ENCODE data around the gene SEL1L. TPM values are rescaled to one million over a fixed set of nuclear protein-coding genes. Genes with fewer than 3 reads are reported as not detected.

The SEL1L gene
- total RNA-seq, 1 experiment from 2014 or later = 116 TPM

DNA sequence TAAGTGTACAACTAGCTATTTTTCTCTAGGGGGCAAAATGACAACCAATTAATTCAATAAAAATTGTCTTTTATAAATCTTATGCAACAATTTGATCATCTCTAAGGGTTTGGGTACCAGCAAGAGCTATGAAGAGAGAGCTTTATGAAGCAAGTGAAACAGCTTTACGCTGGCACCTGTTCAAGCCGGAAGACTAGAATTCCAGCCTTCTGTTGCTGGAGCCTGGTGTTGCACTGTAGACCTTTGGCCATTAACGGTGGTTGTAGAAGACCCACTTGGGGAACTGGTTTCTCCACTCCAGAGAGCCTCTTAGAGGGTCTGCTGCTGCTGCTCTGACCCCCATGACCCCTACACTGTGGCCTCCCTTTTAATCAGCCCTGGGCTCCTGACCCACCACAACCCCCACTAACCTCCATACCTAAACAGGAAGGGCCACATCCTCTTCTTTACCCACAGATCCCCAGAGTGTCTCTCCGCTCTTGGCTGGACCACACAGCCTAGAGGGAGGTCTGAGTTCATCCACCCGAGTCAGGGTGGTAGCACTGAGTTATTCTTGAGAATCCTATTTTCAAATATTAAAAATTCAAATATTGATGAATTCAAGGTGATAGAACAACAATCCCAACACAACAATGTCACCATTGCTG lies 79.0 kb downstream of the SEL1L start:
- H3K9me3 ChIP-seq (ENCODE audit: low read length) = no peaks in the 10 kb centered on the region
- no peaks in the 10 kb centered on the region for H3K36me3 ChIP-seq (ENCODE audit: insufficient read depth, low read length)
- H3K79me2 ChIP-seq (ENCODE audit: low read length) = no peaks in the 10 kb centered on the region
- H3K4me1 ChIP-seq (ENCODE audit: low read length) = no peaks in the 10 kb centered on the region
- no peak for DNase-seq
- H3K27ac ChIP-seq (ENCODE audit: low read length) = no peak overlapping the region
- H3K9ac ChIP-seq (ENCODE audit: low read length) = no peak overlapping the region
- H3K4me2 ChIP-seq (ENCODE audit: low read depth, low read length, poor library complexity, severe bottlenecking) = no peak overlapping the region
- H3K4me3 ChIP-seq (ENCODE audit: low read length) = no peak overlapping the region
- no peak overlapping the region for H2AFZ ChIP-seq (ENCODE audit: low read length)
- no peaks in the 10 kb centered on the region for H3K9me2 ChIP-seq (replicated peaks; ENCODE audit: insufficient read depth, low read length)
- H3K27me3 ChIP-seq (ENCODE audit: low read length) = no peaks in the 10 kb centered on the region
- H4K20me1 ChIP-seq (ENCODE audit: insufficient read depth, low read depth, low read length) = no peaks in the 10 kb centered on the region

DNA sequence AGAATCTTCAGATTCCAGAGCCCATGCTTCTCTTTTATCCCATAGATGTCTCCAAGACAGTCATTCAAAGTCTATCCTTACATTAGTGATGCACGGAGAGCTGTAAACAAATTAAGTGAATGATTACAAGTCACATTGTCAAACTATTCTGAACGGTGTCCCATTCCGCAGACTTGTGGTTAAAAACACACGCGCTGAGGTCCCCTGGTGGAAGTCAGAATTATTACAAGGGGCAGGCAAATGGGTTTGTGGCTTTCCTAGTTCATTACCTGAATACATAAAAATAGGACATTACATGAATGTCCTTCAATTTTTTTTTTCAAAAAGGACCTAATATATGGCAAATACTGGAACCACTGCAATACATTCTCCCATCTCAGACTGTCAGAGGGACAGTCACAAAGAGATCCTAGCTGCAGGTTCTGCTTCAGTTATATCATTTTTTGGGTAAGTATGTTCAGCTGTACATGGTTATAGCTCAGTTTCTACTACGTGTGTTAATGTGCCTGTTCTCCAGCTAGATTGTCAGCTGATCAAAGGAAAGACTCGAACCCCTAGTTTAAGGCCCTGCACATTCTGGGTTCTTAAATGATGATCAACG lies 80.4 kb downstream of the SEL1L start:
- no peak overlapping the region for H3K27ac ChIP-seq (ENCODE audit: low read length)
- H3K9me3 ChIP-seq (ENCODE audit: low read length) = no peaks in the 10 kb centered on the region
- peak overlapping the region; percentile 2 for H3K4me2 ChIP-seq (ENCODE audit: low read depth, low read length, poor library complexity, severe bottlenecking)
- H3K4me1 ChIP-seq (ENCODE audit: low read length) = no peaks in the 10 kb centered on the region
- H3K79me2 ChIP-seq (ENCODE audit: low read length) = no peaks in the 10 kb centered on the region
- no peak overlapping the region for H2AFZ ChIP-seq (ENCODE audit: low read length)
- H3K36me3 ChIP-seq (ENCODE audit: insufficient read depth, low read length) = no peaks in the 10 kb centered on the region
- H3K27me3 ChIP-seq (ENCODE audit: low read length) = 0 out of 2 replicates have a peak, but pooled peaks cover 3% of the 10 kb centered on the region
- no peaks in the 10 kb centered on the region for H4K20me1 ChIP-seq (ENCODE audit: insufficient read depth, low read depth, low read length)
- H3K4me3 ChIP-seq (ENCODE audit: low read length) = no peak overlapping the region
- H3K9me2 ChIP-seq (replicated peaks; ENCODE audit: insufficient read depth, low read length) = no peaks in the 10 kb centered on the region
- no peak overlapping the region for H3K9ac ChIP-seq (ENCODE audit: low read length)
- peak; percentile 85 for DNase-seq

- Histone ChIP-seq H3K9me2 (replicated peaks; ENCODE audit: insufficient read depth, low read length) (no peaks in the 10 kb centered on the region), H4K20me1 (ENCODE audit: insufficient read depth, low read depth, low read length) (no peaks in the 10 kb centered on the region), H3K9ac (ENCODE audit: low read length) (no peak overlapping the region), H3K4me3 (ENCODE audit: low read length) (no peak overlapping the region), H3K4me2 (ENCODE audit: low read depth, low read length, poor library complexity, severe bottlenecking) (peak overlapping the region; percentile 2), H3K27me3 (ENCODE audit: low read length) (0 out of 2 replicates have a peak, but pooled peaks cover 3% of the 10 kb centered on the region), H3K79me2 (ENCODE audit: low read length) (no peaks in the 10 kb centered on the region), H2AFZ (ENCODE audit: low read length) (no peak overlapping the region), H3K9me3 (ENCODE audit: low read length) (no peaks in the 10 kb centered on the region), H3K36me3 (ENCODE audit: insufficient read depth, low read length) (no peaks in the 10 kb centered on the region), H3K4me1 (ENCODE audit: low read length) (no peaks in the 10 kb centered on the region), H3K27ac (ENCODE audit: low read length) (no peak overlapping the region)
- DNase-seq = no peak
These were observed 81.1 kb downstream of the SEL1L start for GRCh38 chr14:81452341-81453133.

DNA sequence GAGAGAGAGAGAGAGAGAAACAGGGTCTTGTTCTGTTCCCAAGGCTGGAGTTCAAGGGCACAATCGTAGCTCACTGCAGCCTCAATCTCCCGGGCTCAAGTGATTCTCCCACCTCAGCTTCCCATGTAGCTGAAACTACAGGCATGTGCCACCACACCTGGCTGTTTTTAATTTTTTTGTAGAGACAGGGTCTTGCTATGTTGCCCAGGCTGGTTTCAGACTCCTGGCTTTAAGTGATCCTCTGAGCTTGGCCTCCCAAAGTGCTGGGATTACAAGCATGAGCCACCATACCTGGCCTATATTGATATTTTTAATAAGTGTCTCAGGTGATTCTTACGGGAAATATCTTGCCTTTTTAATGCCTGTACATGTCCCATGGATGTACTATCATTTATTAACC lies 82.7 kb downstream of the SEL1L start:
- Histone ChIP-seq H3K9ac (ENCODE audit: low read length) (no peak overlapping the region), H4K20me1 (ENCODE audit: insufficient read depth, low read depth, low read length) (no peaks in the 10 kb centered on the region), H3K4me3 (ENCODE audit: low read length) (no peak overlapping the region), H3K4me2 (ENCODE audit: low read depth, low read length, poor library complexity, severe bottlenecking) (no peak overlapping the region), H2AFZ (ENCODE audit: low read length) (no peak overlapping the region), H3K27me3 (ENCODE audit: low read length) (0 out of 2 replicates have a peak, but pooled peaks cover 3% of the 10 kb centered on the region), H3K9me2 (replicated peaks; ENCODE audit: insufficient read depth, low read length) (no peaks in the 10 kb centered on the region), H3K27ac (ENCODE audit: low read length) (no peak overlapping the region), H3K4me1 (ENCODE audit: low read length) (no peaks in the 10 kb centered on the region), H3K9me3 (ENCODE audit: low read length) (no peaks in the 10 kb centered on the region), H3K36me3 (ENCODE audit: insufficient read depth, low read length) (no peaks in the 10 kb centered on the region), H3K79me2 (ENCODE audit: low read length) (no peaks in the 10 kb centered on the region)
- DNase-seq = no peak

DNA sequence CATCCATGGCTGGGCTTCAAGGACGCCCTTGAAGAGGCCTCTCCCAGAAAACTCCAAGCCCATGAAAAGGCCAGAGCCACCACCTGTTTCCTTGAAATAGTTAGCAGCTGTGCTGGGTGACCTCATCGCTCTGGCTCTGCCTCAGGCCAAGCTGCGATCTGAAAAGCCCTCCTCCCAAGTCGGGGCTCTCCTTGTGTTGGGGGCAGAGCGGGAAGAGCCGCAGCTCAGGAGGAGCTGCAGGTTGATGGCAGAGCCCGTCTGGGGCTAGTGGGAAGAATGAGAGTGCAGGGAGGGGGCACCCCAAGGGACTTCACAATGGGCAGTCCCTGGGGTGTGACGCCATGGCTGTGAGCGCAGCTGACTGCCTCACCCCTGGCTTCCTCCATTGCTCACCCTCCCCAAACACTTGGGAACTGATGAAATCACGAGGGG lies 83.5 kb downstream of the SEL1L start:
- Histone ChIP-seq H3K9ac (ENCODE audit: low read length) (no peak overlapping the region), H3K27me3 (ENCODE audit: low read length) (0 out of 2 replicates have a peak, but pooled peaks cover 3% of the 10 kb centered on the region), H3K4me3 (ENCODE audit: low read length) (no peak overlapping the region), H3K27ac (ENCODE audit: low read length) (no peak overlapping the region), H3K79me2 (ENCODE audit: low read length) (no peaks in the 10 kb centered on the region), H4K20me1 (ENCODE audit: insufficient read depth, low read depth, low read length) (no peaks in the 10 kb centered on the region), H2AFZ (ENCODE audit: low read length) (no peak overlapping the region), H3K4me2 (ENCODE audit: low read depth, low read length, poor library complexity, severe bottlenecking) (no peak overlapping the region), H3K9me3 (ENCODE audit: low read length) (no peaks in the 10 kb centered on the region), H3K9me2 (replicated peaks; ENCODE audit: insufficient read depth, low read length) (no peaks in the 10 kb centered on the region), H3K36me3 (ENCODE audit: insufficient read depth, low read length) (no peaks in the 10 kb centered on the region), H3K4me1 (ENCODE audit: low read length) (no peaks in the 10 kb centered on the region)
- no peak for DNase-seq

GRCh38 chr14:81449576-81449975 lies 84.1 kb downstream of the SEL1L start:
- no peak for DNase-seq
- H3K79me2 ChIP-seq (ENCODE audit: low read length) = no peaks in the 10 kb centered on the region
- 0 out of 2 replicates have a peak, but pooled peaks cover 3% of the 10 kb centered on the region for H3K27me3 ChIP-seq (ENCODE audit: low read length)
- no peak overlapping the region for H3K4me2 ChIP-seq (ENCODE audit: low read depth, low read length, poor library complexity, severe bottlenecking)
- no peaks in the 10 kb centered on the region for H3K4me1 ChIP-seq (ENCODE audit: low read length)
- H3K4me3 ChIP-seq (ENCODE audit: low read length) = no peak overlapping the region
- no peaks in the 10 kb centered on the region for H4K20me1 ChIP-seq (ENCODE audit: insufficient read depth, low read depth, low read length)
- H2AFZ ChIP-seq (ENCODE audit: low read length) = no peak overlapping the region
- H3K36me3 ChIP-seq (ENCODE audit: insufficient read depth, low read length) = no peaks in the 10 kb centered on the region
- H3K9ac ChIP-seq (ENCODE audit: low read length) = no peak overlapping the region
- no peak overlapping the region for H3K27ac ChIP-seq (ENCODE audit: low read length)
- no peaks in the 10 kb centered on the region for H3K9me3 ChIP-seq (ENCODE audit: low read length)
- no peaks in the 10 kb centered on the region for H3K9me2 ChIP-seq (replicated peaks; ENCODE audit: insufficient read depth, low read length)

GRCh38 chr14:81449114-81449513 lies 84.5 kb downstream of the SEL1L start:
- Histone ChIP-seq H3K4me2 (ENCODE audit: low read depth, low read length, poor library complexity, severe bottlenecking) (no peak overlapping the region), H3K79me2 (ENCODE audit: low read length) (no peaks in the 10 kb centered on the region), H2AFZ (ENCODE audit: low read length) (no peak overlapping the region), H3K27ac (ENCODE audit: low read length) (no peak overlapping the region), H3K36me3 (ENCODE audit: insufficient read depth, low read length) (no peaks in the 10 kb centered on the region), H3K4me1 (ENCODE audit: low read length) (no peaks in the 10 kb centered on the region), H4K20me1 (ENCODE audit: insufficient read depth, low read depth, low read length) (no peaks in the 10 kb centered on the region), H3K9me3 (ENCODE audit: low read length) (no peaks in the 10 kb centered on the region), H3K9me2 (replicated peaks; ENCODE audit: insufficient read depth, low read length) (no peaks in the 10 kb centered on the region), H3K27me3 (ENCODE audit: low read length) (0 out of 2 replicates have a peak, but pooled peaks cover 3% of the 10 kb centered on the region), H3K4me3 (ENCODE audit: low read length) (no peak overlapping the region), H3K9ac (ENCODE audit: low read length) (no peak overlapping the region)
- DNase-seq = no peak

Measured in Karpas-422 (cell line).